OCI-LY7 (cell line): ENCODE measurements around the gene SLC39A10.

Source experiments
- CTCF ChIP-seq: fragments of 200-600 bp; sonication (generic); conservative IDR thresholded peaks from 2 replicates; pipeline ENCODE4 v1.5.1; 2014; ENCODE audit warnings: mild to moderate bottlenecking, antibody characterized with exemption, low read length, moderate library complexity, mixed read lengths
- EZH2phosphoT487 ChIP-seq: fragments of 200-600 bp; sonication (generic); IDR thresholded peaks from 2 replicates; pipeline ENCODE4 v1.6.1; 2018; ENCODE audit warnings: low read depth, borderline replicate concordance, mild to moderate bottlenecking, mixed run types, antibody characterized with exemption, low read length, moderate library complexity, mixed read lengths

- no peak for TF ChIP-seq CTCF
- TF ChIP-seq EZH2phosphoT487: no peak
Observed at GRCh38 chr2:195716466-195716865, 59.4 kb downstream of the SLC39A10 start.
